ENCODE data around the gene TSKU.

DNA sequence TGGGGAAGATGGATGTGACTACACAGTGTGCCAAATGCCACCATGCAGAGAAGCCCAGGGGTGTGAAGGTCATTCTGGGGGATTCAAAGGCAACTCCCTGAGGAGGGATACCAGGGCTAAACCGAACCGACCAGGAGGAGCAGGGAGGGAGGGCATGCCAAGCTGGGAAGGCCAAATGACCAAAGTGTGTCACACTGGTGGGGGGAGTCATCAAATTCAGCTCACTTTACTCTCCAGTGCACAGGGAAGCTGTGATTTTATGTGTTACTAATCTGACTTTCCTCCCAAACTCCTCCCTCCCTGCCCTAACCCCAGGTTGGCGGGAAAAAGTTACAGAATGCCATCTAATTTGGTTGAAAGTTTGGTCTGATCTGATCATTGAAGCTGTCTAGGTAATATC lies 29.7 kb upstream of the TSKU start:
- TF ChIP-seq, protein P1, sequence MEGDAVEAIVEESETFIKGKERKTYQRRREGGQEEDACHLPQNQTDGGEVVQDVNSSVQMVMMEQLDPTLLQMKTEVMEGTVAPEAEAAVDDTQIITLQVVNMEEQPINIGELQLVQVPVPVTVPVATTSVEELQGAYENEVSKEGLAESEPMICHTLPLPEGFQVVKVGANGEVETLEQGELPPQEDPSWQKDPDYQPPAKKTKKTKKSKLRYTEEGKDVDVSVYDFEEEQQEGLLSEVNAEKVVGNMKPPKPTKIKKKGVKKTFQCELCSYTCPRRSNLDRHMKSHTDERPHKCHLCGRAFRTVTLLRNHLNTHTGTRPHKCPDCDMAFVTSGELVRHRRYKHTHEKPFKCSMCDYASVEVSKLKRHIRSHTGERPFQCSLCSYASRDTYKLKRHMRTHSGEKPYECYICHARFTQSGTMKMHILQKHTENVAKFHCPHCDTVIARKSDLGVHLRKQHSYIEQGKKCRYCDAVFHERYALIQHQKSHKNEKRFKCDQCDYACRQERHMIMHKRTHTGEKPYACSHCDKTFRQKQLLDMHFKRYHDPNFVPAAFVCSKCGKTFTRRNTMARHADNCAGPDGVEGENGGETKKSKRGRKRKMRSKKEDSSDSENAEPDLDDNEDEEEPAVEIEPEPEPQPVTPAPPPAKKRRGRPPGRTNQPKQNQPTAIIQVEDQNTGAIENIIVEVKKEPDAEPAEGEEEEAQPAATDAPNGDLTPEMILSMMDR (IDR thresholded peaks at IDR 0.05 in 4 of 5, conservative IDR thresholded peaks at IDR 0.05 in 1 of 5), result no peak
- TF ChIP-seq POLR2A (IDR thresholded peaks at IDR 0.05), result no peak
